SK-N-SH (cell line): ENCODE results near the gene RPS6KA2. TPM values are rescaled to one million over a fixed set of nuclear protein-coding genes. Genes with fewer than 3 reads are reported as not detected.

Source experiments
- CTCF ChIA-PET: fragments of 300-600, 350-600 bp; formaldehyde crosslinking; extraction: SDS; loops from one replicate; lab custom pipeline; 2021; lab: Yijun Ruan, JAX
- POLR2A ChIA-PET: fragments of 350-600 bp; sonication (Branson Sonifier 250); formaldehyde crosslinking; extraction: SDS; loops from one replicate; lab custom pipeline; 2020; ENCODE audit warnings: antibody characterized with exemption, inconsistent platforms; lab: Yijun Ruan, JAX
- DNase-seq: peaks from one replicate; pipeline ENCODE4 v3.0.0; 2012
- H2AFZ ChIP-seq: fragments of 200-600 bp; sonication (generic); 2 replicates; pipeline ENCODE4 v1.8.1; 2016; ENCODE audit warnings: antibody characterized with exemption, mild to moderate bottlenecking, low read depth
- H3F3A ChIP-seq: fragments of 200-600 bp; sonication (generic); replicated peaks from 2 replicates; pipeline ENCODE3; 2016; ENCODE audit warnings: antibody characterized with exemption, mild to moderate bottlenecking; ENCODE audit not compliant: insufficient read depth
- H3K27ac ChIP-seq, 2 experiments: fragments of 200-500 bp in 1 of 2; fragments of 200-600 bp in 1 of 2; sonication (Bioruptor generic) in 1 of 2; sonication (generic), shearing (Covaris generic) in 1 of 2; 2 replicates each; pipeline versions ENCODE4 v1.5.1 to v1.6.1; 2014 to 2016; ENCODE audit warnings: low read depth in 2 of 2, inconsistent platforms in 1 of 2, low read length in 1 of 2, mild to moderate bottlenecking in 1 of 2, mixed read lengths in 1 of 2
- H3K27me3 ChIP-seq: fragments of 200-600 bp; sonication (generic), shearing (Covaris generic); 2 replicates; pipeline ENCODE4 v1.6.1; 2016; ENCODE audit warnings: mixed run types; ENCODE audit not compliant: insufficient read depth
- H3K36me3 ChIP-seq, 2 experiments: fragments of 200-500 bp in 1 of 2; fragments of 200-600 bp in 1 of 2; sonication (Bioruptor generic) in 1 of 2; sonication (generic) in 1 of 2; replicated peaks in 1 of 2; 2 replicates each; pipeline versions ENCODE3 to v1.5.1; 2014 to 2016; ENCODE audit warnings: low read length in 1 of 2, mild to moderate bottlenecking in 1 of 2; ENCODE audit not compliant: insufficient read depth in 2 of 2, control insufficient read depth in 1 of 2
- H3K4me1 ChIP-seq, 2 experiments: fragments of 200-500 bp in 1 of 2; fragments of 200-600 bp in 1 of 2; sonication (Bioruptor generic) in 1 of 2; sonication (generic), shearing (Covaris generic) in 1 of 2; 2 replicates each; pipeline versions ENCODE4 v1.5.1 to v1.6.1; 2014 to 2016; ENCODE audit warnings: low read depth in 1 of 2, low read length in 1 of 2, mixed run types in 1 of 2; ENCODE audit not compliant: insufficient read depth in 2 of 2, control insufficient read depth in 1 of 2
- H3K4me2 ChIP-seq: fragments of 200-600 bp; sonication (generic), shearing (Covaris generic); 2 replicates; pipeline ENCODE4 v1.6.1; 2017; ENCODE audit warnings: mixed run types
- H3K4me3 ChIP-seq, 2 experiments: fragments of 200-500 bp in 1 of 2; fragments of 200-600 bp in 1 of 2; sonication (Bioruptor generic) in 1 of 2; sonication (generic), shearing (Covaris generic) in 1 of 2; 2 replicates each; pipeline versions ENCODE4 v1.5.1 to v1.8.1; 2014 to 2016; ENCODE audit warnings: low read depth in 2 of 2, inconsistent platforms in 1 of 2, low read length in 1 of 2, mild to moderate bottlenecking in 1 of 2, mixed read lengths in 1 of 2, moderate library complexity in 1 of 2
- H3K79me2 ChIP-seq: fragments of 200-600 bp; sonication (generic); 2 replicates; pipeline ENCODE4 v1.8.1; 2017; ENCODE audit warnings: mild to moderate bottlenecking; ENCODE audit not compliant: insufficient read depth
- H3K9ac ChIP-seq: fragments of 200-600 bp; sonication (generic); 2 replicates; pipeline ENCODE4 v1.6.1; 2017; ENCODE audit warnings: mixed run types
- H3K9me2 ChIP-seq: fragments of 200-600 bp; sonication (generic); 2 replicates; pipeline ENCODE4 v1.6.1; 2017; ENCODE audit warnings: mixed run types
- H3K9me3 ChIP-seq: fragments of 200-600 bp; sonication (generic); 2 replicates; pipeline ENCODE4 v1.6.1; 2017; ENCODE audit warnings: mixed run types, mild to moderate bottlenecking, moderate library complexity
- H4K20me1 ChIP-seq: fragments of 200-600 bp; sonication (generic); 2 replicates; pipeline ENCODE4 v1.6.1; 2017; ENCODE audit warnings: mild to moderate bottlenecking, mixed run types; ENCODE audit not compliant: insufficient read depth
- CTCF ChIP-seq: fragments of 200-600 bp; sonication (generic); IDR thresholded peaks from 2 replicates; pipeline ENCODE4 v1.6.1; 2017; ENCODE audit warnings: antibody characterized with exemption, mild to moderate bottlenecking, moderate library complexity
- ELF1 ChIP-seq: IDR thresholded peaks from 2 replicates; pipeline ENCODE4 v1.4.0; 2012
- EP300 ChIP-seq, 2 experiments: IDR thresholded peaks; 2 replicates each; pipeline versions ENCODE4 v1.4.0 to v1.6.1; 2012; ENCODE audit warnings: borderline replicate concordance in 1 of 2, low read depth in 1 of 2, low read length in 1 of 2
- GABPA ChIP-seq: IDR thresholded peaks from 2 replicates; pipeline ENCODE4 v1.4.0; 2012; ENCODE audit warnings: low read depth, mild to moderate bottlenecking
- JUND ChIP-seq: IDR thresholded peaks from 2 replicates; pipeline ENCODE4 v1.4.0; 2012
- MEF2A ChIP-seq: IDR thresholded peaks from 2 replicates; pipeline ENCODE4 v1.4.0; 2012; ENCODE audit warnings: low read depth, borderline replicate concordance
- RAD21 ChIP-seq: IDR thresholded peaks from 2 replicates; pipeline ENCODE4 v1.6.1; 2012; ENCODE audit warnings: mild to moderate bottlenecking, low read length
- RCOR1 ChIP-seq: fragments of 150-350 bp; IDR thresholded peaks from 2 replicates; pipeline ENCODE4 v1.6.1; 2017; ENCODE audit warnings: antibody characterized with exemption, low read length
- RFX5 ChIP-seq: IDR thresholded peaks from 2 replicates; pipeline ENCODE4 v1.6.1; 2012; ENCODE audit warnings: mild to moderate bottlenecking, improper control_type of control experiment, low read length
- RXRA ChIP-seq: IDR thresholded peaks from 2 replicates; pipeline ENCODE4 v1.4.0; 2012; ENCODE audit warnings: low read depth, mild to moderate bottlenecking, borderline replicate concordance
- SIN3A ChIP-seq: IDR thresholded peaks from 2 replicates; pipeline ENCODE4 v1.6.1; 2012; ENCODE audit warnings: low read depth, mild to moderate bottlenecking, low read length, moderate library complexity, borderline replicate concordance
- SMC3 ChIP-seq: IDR thresholded peaks from 2 replicates; pipeline ENCODE4 v1.6.1; 2012; ENCODE audit warnings: low read depth, low read length, improper control_type of control experiment
- USF1 ChIP-seq: IDR thresholded peaks from 2 replicates; pipeline ENCODE4 v1.4.0; 2012; ENCODE audit warnings: low read depth, borderline replicate concordance
- USF2 ChIP-seq: fragments of 150-350 bp; IDR thresholded peaks from 2 replicates; pipeline ENCODE4 v1.6.1; 2017; ENCODE audit warnings: antibody characterized with exemption, low read length, low read depth, borderline replicate concordance
- ZBTB33 ChIP-seq: IDR thresholded peaks from 2 replicates; pipeline ENCODE4 v1.4.0; 2012; ENCODE audit warnings: low read depth, borderline replicate concordance
- WGBS: methylation state at CpG from one replicate; pipeline ENCODE4 v1.1.6; 2017; ENCODE audit warnings: low lambda C conversion rate; 5-methylcytosine and 5-hydroxymethylcytosine counted together
- polyA plus RNA-seq, 3 experiments: library from polyadenylated mRNA; depleted of rRNA; stranded (reverse); fragments of >200 nt; gene quantifications; 2 replicates each; pipeline ENCODE4 v1.2.3, GENCODE V29; 2012

RPS6KA2 gene
- polyA plus RNA-seq, 1 of the 3 experiments (the other 2 are of a cell fraction) = 59.5 TPM

- TF ChIP-seq EP300 (IDR thresholded peaks at IDR 0.05; ENCODE audit: borderline replicate concordance in 1 of 2, low read depth in 1 of 2, low read length in 1 of 2) = no peak
- no peak for TF ChIP-seq SMC3
- TF ChIP-seq MEF2A = no peak
- no peak for TF ChIP-seq USF1
- no peak for TF ChIP-seq RFX5
- TF ChIP-seq RAD21 = no peak
These were observed 119.1 kb downstream of the RPS6KA2 start (continued) for GRCh38 chr6:166507809-166508564.

GRCh38 chr6:166507380-166507779, 119.7 kb downstream of the RPS6KA2 start:
- Histone ChIP-seq H3K79me2 (no peaks in the 10 kb centered on the region), H3K9ac (no peak overlapping the region), H3K4me3 (no peak overlapping the region), H2AFZ (no peak overlapping the region), H3K36me3 (peaks cover 23 to 83% of the 10 kb centered on the region in 2 experiments), H3K4me2 (no peak overlapping the region), H3K9me2 (no peaks in the 10 kb centered on the region), H3K27ac (no peak overlapping the region), H3F3A (no peaks in the 10 kb centered on the region), H3K4me1 (peaks cover 0 to 14% of the 10 kb centered on the region in 2 experiments; a peak in 2 of 4 replicates), H3K27me3 (no peaks in the 10 kb centered on the region), H3K9me3 (no peaks in the 10 kb centered on the region), H4K20me1 (no peaks in the 10 kb centered on the region)
- 87% methylated on average over 2 of the region's 2 CpGs for WGBS
- CTCF ChIA-PET = interaction anchor here (0.6 kb wide), 1 partner anchor 8 kb away, joined by 3 read pairs; no protein-coding TSS in a partner anchor
- POLR2A ChIA-PET = no interaction called here
- TF ChIP-seq RXRA (no peak), GABPA (no peak), EP300 (IDR thresholded peaks at IDR 0.05; ENCODE audit: borderline replicate concordance in 1 of 2, low read depth in 1 of 2, low read length in 1 of 2) (no peak), CTCF (no peak)
- no peak for DNase-seq

- Histone ChIP-seq H3F3A (no peaks in the 10 kb centered on the region), H3K9ac (no peak overlapping the region), H3K4me1 (peaks cover 0 to 31% of the 10 kb centered on the region in 2 experiments; a peak in 2 of 4 replicates), H3K9me3 (no peaks in the 10 kb centered on the region), H3K4me3 (no peak overlapping the region), H3K36me3 (peaks cover 23 to 87% of the 10 kb centered on the region in 2 experiments), H4K20me1 (no peaks in the 10 kb centered on the region), H3K27me3 (no peaks in the 10 kb centered on the region), H3K79me2 (no peaks in the 10 kb centered on the region), H3K4me2 (no peak overlapping the region), H2AFZ (no peak overlapping the region), H3K27ac (no peak overlapping the region), H3K9me2 (no peaks in the 10 kb centered on the region)
- CTCF ChIA-PET = interaction anchor here (1.2 kb wide), 1 partner anchor 68 kb away, joined by 3 read pairs; no protein-coding TSS in a partner anchor
- DNase-seq = no peak
- WGBS = 96% methylated on average over 16 of the region's 28 CpGs
- POLR2A ChIA-PET = no interaction called here
- TF ChIP-seq RFX5 (no peak), ELF1 (no peak), ZBTB33 (no peak), RCOR1 (no peak), JUND (no peak), RAD21 (no peak), SIN3A (no peak), USF2 (no peak)
These were observed 121.7 kb downstream of the RPS6KA2 start for GRCh38 chr6:166505133-166505905.
